GM21723 (cell line): ENCODE data around the gene EIF2B4.
"Not testable (repeated sequence)": the region's sequence is repeated elsewhere in the genome, so short reads cannot be mapped to it uniquely, and the experiment has no call there.

Source experiments
- ATAC-seq: cut with Tn5 transposase; IDR thresholded peaks from one replicate; pipeline ENCODE4 v1.9.1; 2021; ENCODE audit warnings: mild to moderate bottlenecking, moderate library complexity; ENCODE audit not compliant: unreplicated experiment

The EIF2B4 gene

DNA sequence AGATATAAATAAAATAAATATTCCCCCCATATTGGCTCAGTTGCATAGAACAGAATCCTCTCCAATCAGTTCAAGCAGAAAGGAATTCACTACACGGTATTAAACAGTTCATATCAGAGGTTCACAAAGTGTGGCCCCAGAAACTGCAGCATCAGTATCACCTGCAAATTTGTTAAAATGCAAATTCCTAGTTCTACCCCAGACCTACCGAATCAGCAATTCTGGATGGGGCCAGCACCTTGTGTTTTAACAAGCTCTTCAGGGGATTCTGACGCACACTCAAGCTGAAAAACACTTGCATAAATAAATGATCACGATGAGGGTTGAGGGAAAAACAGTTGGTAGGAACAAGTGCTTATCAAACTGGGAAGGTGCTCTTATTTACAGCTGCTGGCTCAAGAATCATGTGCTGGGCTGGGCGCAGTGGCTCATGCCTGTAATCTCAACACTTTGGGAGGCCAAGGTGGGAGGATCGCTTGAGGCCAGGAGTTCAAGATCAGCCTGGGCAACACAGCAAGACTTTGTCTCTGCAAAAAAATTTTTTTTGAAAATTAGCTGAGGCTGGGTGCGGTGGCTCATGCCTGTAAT lies 19.9 kb downstream of the EIF2B4 start:
- no peak for ATAC-seq

DNA sequence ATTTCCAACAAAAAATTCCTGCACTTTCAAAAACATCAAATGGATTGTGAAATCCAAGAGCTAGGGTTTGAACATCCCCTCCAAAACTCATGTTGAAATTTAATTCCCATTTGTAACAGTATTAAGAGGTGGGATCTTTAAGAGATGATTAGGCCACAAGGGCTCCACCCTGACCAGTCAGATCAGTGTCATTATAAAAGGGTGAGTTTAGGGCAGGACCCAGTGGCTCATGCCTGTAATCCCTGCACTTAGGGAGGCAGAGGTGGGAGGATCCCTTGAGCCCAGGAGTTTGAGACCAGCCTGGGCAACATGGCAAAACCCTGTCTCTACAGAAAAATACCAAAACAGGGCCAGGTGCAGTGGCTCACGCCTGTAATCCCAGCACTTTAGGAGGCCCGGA lies 22.5 kb downstream of the EIF2B4 start:
- ATAC-seq: no peak

DNA sequence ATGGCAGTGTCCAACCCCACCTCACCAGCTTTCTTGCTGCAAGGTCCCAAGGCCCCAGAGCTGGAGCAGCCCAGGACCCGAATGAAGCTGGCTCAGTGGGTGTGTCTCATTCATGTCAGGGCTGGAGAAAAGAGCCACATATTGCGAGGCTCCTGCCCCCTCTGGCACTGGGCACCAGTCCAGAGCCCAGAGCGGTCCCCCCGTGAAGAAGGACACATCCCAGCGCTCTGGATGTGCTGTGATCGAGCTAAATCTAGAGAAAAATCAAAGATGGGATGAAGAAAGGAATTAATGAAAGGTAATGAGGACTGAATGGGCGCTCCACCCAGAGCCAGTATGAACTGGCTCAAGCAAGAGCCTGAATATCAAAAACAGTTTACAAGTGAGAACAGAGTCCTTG lies 34.0 kb downstream of the EIF2B4 start:
- no peak for ATAC-seq

DNA sequence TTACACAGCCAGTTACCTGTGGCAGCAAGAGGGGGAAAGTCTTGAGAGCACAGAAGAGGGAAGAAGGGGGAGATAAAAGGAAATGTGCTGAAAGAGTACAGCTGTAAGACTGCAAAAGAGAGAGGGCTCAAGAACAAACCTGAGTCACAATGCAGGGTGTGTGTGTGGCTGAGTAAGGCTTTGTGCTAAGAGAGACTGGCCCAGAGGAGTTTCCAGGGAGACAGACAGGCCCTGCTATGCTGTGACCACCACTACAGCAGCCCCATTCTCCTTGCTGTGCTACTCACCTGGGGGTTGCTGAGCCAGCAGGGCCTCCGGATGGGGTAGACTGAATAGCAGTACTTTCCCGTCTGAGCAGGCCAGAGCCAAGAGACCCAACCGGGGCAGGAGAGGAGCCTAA lies 34.8 kb downstream of the EIF2B4 start:
- no peak for ATAC-seq

DNA sequence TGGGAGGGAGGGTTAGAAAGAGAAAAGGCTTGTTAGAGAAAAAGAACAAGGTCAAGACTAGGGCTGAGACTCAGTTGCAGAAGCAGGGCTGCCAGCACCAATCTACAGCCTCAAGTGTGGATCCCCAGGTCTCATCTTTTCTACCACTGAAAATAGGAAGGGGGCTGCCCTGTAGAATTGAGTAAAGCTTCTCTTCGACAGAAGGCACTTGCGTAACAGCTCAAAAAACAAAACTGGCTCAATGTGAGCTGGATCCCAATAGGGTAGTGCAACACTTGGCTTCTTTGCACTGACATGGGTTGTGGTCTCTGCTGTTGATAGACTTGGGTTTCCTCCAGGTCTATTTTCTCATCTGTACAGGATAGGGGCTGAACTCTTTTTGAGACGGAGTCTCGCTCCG lies 45.4 kb downstream of the EIF2B4 start:
- ATAC-seq: no peak

DNA sequence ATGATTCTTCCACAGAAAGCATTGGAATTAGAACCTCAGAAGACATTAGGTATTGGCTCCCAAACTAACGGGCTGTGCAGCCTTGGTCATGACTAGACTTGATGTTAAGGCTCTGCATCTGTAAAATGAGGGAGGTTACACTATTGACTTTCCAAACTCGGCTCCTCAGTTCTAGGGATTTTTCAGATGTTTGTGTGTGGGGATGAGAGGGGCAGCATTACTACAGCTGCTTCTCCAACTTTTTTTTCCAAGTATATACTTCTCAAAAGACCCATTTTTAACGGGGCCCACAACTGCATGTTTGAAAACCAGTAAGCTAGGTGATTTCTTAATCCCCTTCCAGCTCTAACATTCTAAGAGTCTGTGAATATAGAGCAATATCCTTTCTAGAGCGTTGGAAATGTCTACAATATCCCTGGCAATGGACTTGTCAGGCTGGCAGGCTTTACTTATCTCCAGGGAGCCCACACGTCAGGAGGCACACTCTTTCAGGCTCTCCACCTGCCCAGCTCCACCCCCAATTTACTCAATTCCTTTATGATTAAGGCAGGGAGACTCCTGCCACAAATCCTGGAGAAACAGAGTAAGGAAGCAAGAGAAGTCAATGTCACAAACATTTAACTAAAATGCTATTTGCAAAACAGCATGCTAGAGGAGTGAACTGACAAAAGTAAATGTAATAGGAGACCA lies 46.4 kb downstream of the EIF2B4 start:
- no peak for ATAC-seq

DNA sequence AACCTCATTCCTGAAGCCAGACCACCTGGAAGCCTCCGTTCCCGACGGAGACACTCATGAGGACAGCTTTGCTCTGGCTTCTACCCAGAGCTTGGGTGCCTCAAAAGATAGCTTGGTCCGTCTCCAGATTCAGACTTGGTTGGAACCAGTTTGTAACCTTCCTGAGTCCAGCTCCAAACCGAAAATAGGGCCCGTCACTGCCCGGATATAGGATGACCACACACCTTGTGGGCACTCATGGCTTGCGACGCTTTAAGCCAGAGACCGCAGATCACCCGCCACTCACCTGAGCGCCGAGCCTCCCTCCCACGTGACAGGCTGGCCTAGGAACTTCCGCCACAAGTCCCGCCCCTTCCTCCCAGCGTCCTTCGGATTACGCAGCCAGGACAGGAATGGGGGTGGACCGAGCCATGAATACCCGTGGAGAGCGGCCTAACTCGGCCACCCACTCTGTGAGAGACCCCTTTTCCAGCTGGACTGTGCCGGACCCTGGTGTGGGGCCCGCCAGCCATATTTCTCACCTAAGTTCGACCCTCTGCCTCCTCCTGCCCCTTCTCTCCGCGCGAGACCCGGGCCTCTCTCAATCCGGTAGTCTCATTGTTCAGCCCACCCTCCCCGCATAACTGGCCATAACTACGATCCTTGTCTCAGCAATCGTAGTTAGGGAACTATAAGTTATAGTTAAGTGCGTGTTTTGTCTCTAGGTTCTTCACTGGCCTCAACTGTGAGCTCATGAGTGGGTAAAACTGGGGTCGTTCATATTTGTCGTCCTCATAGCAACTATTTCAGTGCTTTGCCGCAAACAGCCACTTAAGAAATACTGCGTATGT lies 47.2 kb downstream of the EIF2B4 start, which contains the start of gene MPV17:
TSS of gene MPV17 (minus strand) at position 332 of the 830 bp plus-strand sequence. CDS start 580 bp downstream, outside the sequence.
- ATAC-seq: peak; percentile 89

DNA sequence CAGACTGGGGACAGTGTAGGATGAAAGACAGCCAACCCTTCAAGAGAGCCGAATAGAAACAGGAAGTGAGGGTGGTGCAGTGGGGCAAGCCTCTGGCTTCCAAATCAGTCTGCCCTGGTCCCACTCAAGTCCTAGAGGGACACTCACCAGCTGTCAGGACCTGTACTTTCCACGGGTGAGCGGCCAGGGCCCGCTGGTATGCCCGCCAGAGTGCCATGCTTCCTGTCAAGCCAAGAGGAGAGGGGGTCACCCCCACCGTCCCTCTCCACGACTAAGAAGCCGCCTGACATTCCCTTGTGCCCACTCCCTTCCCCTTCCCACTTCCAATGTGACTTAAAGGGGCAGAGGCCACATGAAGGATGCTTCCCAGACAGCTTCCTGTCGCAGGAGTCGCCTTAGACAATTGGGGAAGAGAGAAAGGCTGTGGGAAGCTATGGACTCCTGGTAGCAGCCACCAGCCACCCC lies 47.8 kb downstream of the EIF2B4 start:
- peak; percentile 40 for ATAC-seq

DNA sequence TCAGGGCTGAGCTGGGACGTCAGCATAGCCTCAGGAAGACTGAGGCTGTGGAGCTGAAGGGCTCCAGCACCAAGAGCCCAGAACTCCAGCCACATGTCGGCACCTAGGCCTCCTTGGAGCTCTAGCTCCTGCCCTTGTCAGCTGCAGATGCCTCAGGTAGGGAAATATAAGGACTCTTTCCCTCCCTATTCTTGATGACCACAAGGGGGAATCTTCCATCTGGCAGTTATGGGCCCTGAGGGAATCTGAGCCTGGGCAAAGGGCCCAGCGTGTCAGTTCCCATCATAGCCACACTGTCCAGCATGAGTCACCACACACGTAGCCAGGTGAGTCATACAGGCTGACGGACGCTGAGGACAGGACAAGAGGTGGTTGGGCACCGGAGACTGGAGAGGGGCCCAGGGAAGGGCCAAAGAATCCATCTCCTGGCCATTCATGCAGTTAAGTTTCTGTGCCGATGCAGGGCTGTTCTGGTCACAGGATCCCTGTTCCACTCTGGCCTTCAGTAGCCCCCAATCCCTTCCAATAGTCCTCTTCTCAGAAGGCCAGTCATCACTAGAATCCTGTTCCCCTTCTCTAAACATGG lies 49.1 kb downstream of the EIF2B4 start:
- ATAC-seq: no peak

DNA sequence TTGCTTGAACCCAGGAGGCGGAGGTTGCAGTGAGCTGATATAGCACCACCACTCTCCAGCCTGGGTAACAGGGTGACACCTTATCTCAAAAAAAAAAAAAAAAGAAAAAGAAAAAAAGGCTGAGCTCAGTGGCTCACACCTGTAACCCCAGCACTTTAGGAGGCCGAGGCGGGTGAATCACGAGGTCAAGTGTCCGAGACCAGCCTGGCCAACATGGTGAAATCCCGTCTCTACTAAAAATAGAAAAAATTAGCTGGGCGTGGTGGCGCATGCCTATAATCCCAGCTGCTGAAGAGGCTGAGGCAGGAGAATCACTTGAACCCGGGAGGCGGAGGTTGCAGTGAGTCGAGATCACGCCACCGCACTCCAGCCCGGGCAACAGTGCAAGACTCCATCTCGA lies 50.3 kb downstream of the EIF2B4 start:
- ATAC-seq: not testable (repeated sequence)

DNA sequence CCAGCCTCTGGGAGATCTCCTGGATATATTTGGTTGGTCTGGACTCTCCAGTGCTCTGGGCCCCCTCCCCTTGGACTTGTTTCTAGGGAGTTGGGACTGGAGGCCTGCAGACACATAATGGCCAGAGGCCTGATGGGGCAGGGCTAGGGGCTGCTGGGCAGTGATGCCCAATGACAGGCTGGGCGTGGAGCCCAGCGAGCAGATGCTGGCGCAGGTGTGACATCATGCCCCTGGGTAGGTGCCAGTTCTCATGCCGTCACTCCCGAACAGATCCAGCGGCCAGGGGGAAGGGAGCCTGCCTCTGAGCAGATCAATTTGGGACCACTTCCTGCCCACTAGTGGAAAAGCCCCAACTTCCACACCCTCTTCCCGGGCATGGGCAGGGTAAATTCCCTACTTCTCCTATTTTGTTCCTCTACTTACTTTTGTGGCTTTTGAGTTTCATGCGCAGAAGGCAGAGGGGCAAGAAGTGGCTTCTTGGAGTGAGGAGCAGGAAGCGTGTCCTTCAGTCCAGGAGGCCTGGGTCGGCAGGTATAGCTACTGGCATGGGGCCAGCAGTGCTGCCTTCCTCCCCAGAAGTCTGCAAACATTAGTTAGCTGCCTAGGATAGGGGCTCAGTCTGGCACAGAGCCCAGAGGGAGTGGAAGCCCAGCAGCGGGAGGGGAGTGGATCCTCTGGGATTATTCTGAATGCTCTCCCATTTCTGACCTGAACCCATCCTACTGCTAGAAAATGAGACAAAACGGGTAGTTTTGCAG lies 53.3 kb downstream of the EIF2B4 start:
- ATAC-seq: no peak

DNA sequence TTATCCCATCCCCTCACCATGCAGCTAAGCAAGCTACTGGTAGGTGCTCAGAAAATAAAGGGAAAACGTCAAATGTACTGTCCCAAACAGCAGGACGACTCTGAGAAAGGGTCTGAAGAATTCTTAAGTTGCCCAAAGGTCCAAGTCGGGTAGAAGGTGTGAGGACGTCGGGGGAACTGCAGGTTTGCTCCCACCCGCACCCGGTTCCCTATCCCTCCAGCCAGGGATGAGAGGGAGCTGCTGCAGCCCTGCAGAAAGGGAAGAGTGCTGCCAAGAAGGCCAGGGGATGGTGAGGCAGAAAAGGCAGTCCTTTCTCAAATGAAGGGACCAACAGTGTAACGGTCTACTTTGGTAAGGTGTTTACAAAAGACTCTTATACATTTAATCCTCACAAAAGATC lies 55.0 kb downstream of the EIF2B4 start:
- ATAC-seq: no peak

DNA sequence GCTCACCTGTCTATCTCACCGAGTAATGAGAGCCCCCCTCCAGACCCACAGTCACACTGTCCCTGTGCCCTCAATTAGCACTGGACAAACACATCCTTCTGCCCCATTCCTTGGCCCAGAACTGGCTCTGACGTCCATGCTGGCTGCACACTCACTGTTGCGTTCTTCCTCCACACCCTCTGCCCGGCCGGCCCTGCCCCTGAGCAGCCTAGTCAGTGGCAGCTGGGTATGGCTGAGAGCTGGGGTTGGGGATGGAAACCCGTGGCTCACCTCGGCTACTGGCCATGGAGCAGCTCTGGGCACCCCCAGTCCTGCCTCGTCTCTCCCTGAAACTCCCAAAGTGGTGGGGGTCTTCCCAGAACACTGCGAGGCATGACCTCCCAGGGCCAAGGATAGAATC lies 55.4 kb downstream of the EIF2B4 start:
- no peak for ATAC-seq
